GM18511 (cell line): ENCODE measurements around the gene WARS2.

Source experiments
- ATAC-seq: cut with Tn5 transposase; IDR thresholded peaks from one replicate; pipeline ENCODE4 v1.9.1; 2021; ENCODE audit warnings: mild to moderate bottlenecking, moderate library complexity; ENCODE audit not compliant: unreplicated experiment

WARS2 gene

GRCh38 chr1:119001181-119002027 is 139.0 kb downstream of the WARS2 start:
- no peak for ATAC-seq

- no peak for ATAC-seq
Measured at GRCh38 chr1:119000371-119001180, 139.9 kb downstream of the WARS2 start.

GRCh38 chr1:118999348-119000071 is 140.9 kb downstream of the WARS2 start:
- ATAC-seq, result no peak

DNA sequence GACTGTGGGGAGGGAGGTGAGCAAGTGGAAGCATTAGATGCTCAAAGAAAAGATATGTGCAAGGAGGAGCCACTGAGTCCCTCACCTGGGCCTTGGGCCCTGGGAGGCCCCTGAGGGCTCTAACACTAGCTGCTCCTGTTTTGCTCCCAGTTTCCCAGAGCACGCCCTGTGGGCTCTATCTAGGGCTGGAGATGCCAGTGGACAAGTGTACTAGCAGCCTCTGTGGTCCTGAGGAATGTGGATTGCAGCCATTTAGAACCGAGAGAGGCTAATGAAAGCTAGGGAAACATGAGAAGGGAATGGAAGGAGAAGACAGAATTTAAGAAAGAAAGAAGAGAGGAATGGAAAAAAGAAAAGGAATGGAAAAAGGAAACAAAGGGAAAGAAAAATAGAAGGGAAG is 142.3 kb downstream of the WARS2 start:
- no peak for ATAC-seq

- ATAC-seq, result no peak
Measured at GRCh38 chr1:118997225-118997624, 143.2 kb downstream of the WARS2 start.

DNA sequence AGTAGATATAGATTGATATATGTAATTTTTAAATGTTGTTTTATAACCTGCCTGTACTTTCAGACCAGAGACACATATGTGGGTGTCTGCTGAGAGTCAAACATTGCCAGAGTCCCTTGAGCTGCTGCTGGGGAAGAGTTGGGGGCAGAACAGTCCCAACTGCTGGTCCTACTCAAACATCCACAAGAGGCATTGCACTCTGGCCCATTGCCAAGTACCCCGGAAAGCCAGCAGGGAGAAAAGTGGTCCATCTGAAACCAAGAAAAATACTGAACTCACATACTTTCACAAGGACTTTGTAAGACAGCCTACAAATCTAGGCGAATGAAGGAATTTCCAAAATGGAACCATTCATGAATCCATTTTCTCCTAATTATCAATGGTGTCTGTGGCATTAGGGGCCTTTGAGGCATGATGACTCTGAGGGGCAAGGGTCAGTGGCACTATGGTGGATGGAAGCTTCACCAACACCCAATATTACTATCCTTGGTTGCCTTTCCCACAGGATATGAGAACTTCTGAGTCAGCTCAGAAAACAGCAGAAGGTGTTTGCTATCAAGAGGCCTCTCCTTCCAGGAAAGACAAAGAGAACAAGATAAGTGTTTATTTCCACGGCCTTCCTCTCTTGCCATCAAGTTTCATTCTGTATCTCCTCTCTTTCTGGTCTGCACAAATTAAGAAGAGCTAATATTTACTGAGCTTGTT is 145.0 kb downstream of the WARS2 start:
- ATAC-seq, result no peak

DNA sequence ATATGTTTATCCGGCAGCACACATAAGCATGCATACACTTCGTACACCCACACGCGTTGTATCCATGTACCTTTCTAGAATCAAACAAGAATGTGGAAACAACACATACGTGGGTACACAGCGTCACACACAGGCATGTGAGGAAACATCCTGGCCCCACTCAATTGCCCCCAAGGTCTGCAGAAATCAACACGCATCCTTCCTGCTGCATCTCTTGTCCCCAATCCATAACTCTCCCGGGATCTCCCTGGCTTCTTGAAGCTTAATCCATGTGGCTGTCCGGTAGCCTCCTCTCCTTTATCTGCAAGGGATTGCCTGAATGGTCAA is 146.8 kb downstream of the WARS2 start:
- no peak for ATAC-seq

GRCh38 chr1:118992868-118993699 is 147.4 kb downstream of the WARS2 start:
- ATAC-seq, result no peak

- ATAC-seq, result no peak
Measured at GRCh38 chr1:118992237-118992825, 148.1 kb downstream of the WARS2 start.

GRCh38 chr1:118991448-118991847 is 149.0 kb downstream of the WARS2 start:
- no peak for ATAC-seq

GRCh38 chr1:118990513-118991152 is 149.8 kb downstream of the WARS2 start:
- ATAC-seq, result no peak

DNA sequence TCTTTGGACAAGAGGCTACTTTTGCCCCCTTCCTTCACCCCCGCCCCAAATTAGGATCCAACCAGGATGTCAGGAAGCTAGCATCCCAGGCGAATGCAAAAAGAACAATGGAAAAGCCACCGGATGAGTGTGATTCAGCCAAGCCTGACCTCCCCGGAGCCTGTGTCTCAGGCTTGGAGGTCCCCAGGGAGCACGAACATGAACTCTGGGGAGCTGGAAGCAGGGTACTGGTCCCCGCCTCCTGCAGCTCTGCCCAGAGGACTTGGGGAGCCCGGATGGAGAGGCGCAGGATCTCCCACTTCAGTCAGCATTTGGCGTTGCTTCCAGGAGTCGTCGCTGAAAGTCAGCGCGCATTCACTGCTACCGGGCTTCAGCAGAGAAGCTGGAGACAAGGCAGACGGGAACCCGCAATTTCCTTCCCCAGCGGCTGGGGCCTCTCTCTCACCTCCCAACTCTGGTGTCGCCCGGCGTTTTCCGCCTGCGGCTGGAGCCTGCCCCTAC is 150.5 kb downstream of the WARS2 start:
- ATAC-seq, result no peak

DNA sequence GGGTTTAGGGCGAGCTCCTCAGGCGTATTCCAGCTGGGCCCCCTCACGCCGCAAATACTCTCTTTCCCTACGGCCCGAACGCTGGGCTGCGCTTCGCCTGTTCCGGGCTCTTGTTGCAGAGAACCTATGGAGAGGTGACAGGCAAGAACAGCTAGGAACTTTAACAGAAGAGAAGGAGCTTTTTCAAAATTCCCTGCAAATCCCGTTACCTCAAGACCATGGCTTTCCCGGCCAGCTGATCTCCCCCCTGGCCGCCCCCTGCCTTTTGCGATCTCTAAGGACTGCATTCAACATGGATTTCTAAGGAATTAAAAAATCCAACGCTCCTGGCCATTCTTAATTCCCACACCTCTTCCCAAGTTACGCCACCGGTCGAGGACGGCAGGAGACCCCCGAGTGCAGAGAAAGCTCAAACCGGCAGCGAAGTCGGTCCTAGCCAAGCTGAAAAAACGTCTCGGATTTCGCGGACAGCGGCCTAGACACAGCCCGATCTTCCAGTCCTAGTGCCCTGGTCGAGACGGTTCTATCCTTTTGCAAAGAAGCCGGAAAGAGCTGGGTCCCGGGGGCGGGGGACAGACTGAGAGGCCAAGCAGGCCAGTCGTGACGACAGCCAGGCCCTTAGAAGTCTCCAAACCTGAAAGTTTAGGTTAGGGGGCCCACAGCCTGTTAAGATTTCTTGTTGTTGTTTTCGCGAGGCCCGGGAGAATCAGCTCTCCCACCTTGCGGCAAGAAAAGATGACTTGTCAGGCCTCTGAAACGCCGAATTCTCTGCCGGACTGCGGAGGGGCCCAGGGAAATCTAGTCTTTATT is 151.2 kb downstream of the WARS2 start:
- ATAC-seq, result no peak

GRCh38 chr1:118988186-118989005 is 152.1 kb downstream of the WARS2 start, which contains the start of gene TBX15:
Gene TBX15, minus strand, starts transcription at chr1:118988343. Its CDS starts 548 bp downstream, at chr1:118987795.
- ATAC-seq, result no peak

DNA sequence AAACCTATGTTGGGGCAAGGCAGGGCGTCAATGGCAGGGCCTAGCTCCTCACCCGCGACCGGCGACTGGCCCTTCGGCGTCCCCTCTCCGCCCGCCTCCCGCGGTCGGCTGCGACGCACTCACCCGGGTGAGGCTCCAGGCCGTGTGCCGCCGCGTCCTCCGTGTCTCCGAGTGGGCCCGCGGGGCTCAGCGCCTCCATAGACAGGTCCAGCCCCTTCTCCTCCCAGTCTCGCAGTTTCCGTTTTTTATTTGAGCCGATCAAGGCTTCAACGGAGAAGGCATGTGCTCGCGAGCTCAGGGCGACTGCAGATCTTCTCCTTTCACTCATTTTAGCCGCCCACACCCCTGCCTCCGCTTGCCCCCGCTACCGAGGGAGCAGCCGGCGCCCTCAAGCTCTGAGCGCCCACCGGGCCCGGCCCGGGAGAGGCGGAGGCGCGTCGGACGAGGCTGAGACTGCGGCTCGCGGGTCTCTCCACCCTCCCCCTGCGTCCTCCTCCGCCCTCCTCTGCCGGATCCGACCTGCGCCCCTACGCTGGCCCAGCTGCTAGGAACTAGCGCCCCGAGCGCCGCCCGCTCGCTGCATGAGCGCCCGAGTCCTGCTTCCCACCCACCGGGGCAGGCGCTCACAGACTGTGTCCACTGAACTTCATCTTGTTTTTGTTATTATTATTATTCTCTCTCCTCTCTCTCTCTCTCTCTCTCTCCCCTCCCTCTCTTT is 152.8 kb downstream of the WARS2 start:
- ATAC-seq, result no peak
